Measurements from ENCODE around the gene FKBP15.
"Not testable (repeated sequence)": the region's sequence is repeated elsewhere in the genome, so short reads cannot be mapped to it uniquely, and the experiment has no call there.

The FKBP15 gene

DNA sequence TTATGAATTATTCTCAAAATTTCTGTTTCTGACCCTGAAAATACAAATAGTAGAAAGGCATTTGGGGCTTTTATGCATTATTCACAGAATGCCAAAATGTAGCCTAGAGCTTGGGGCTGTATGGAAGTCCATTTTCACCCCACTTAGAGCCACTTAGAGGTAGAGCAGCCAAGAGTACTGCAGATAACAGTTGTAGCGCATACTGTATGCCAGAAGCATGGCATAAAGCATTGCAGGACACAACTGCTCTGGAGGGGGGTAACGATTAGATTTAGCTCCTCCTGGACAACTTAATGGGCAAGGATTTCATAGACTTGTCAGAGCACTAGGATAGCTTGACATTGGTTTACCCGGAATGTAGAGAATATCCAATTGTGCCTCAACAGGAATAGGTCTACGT is 15.9 kb upstream of the FKBP15 start:
- H3K27ac ChIP-seq (ENCODE audit: extremely low read depth, low read depth, low read length), result no peak overlapping the region
- no peaks in the 10 kb centered on the region for H3K36me3 ChIP-seq (ENCODE audit: control insufficient read depth in 2 of 2, insufficient read depth in 1 of 2, low read length in 2 of 2)
- TF ChIP-seq, protein P1, sequence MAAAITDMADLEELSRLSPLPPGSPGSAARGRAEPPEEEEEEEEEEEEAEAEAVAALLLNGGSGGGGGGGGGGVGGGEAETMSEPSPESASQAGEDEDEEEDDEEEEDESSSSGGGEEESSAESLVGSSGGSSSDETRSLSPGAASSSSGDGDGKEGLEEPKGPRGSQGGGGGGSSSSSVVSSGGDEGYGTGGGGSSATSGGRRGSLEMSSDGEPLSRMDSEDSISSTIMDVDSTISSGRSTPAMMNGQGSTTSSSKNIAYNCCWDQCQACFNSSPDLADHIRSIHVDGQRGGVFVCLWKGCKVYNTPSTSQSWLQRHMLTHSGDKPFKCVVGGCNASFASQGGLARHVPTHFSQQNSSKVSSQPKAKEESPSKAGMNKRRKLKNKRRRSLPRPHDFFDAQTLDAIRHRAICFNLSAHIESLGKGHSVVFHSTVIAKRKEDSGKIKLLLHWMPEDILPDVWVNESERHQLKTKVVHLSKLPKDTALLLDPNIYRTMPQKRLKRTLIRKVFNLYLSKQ (tag by site-specific recombination; IDR thresholded peaks at IDR 0.05; ENCODE audit: borderline replicate concordance), result no peak
- TF ChIP-seq HOXC10 (CRISPR knock-in tag; IDR thresholded peaks at IDR 0.05), result no peak
- TF ChIP-seq, protein P2, sequence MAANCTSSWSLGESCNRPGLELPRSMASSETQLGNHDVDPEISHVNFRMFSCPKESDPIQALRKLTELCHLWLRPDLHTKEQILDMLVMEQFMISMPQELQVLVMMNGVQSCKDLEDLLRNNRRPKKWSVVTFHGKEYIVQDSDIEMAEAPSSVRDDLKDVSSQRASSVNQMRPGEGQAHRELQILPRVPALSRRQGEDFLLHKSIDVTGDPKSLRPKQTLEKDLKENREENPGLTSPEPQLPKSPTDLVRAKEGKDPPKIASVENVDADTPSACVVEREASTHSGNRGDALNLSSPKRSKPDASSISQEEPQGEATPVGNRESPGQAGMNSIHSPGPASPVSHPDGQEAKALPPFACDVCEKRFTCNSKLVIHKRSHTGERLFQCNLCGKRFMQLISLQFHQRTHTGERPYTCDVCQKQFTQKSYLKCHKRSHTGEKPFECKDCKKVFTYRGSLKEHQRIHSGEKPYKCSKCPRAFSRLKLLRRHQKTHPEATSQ (tag by site-specific recombination; IDR thresholded peaks at IDR 0.05), result no peak
- no peak for TF ChIP-seq SP3 (tag by site-specific recombination; IDR thresholded peaks at IDR 0.05)
- no peak for TF ChIP-seq ZNF202 (tag by site-specific recombination; IDR thresholded peaks at IDR 0.05; ENCODE audit: borderline replicate concordance)
- TF ChIP-seq ZNF366 (tag by site-specific recombination; conservative IDR thresholded peaks at IDR 0.05), result no peak
- no peak for TF ChIP-seq ZNF837 (tag by site-specific recombination; IDR thresholded peaks at IDR 0.05)
- no peak for TF ChIP-seq ZFP3 (tag by site-specific recombination; IDR thresholded peaks at IDR 0.05; ENCODE audit: low read depth)
- no peak for TF ChIP-seq IKZF3 (tag by site-specific recombination; IDR thresholded peaks at IDR 0.05)
- TF ChIP-seq SP7 (tag by site-specific recombination; IDR thresholded peaks at IDR 0.05), result no peak
- TF ChIP-seq ZNF10 (tag by site-specific recombination; IDR thresholded peaks at IDR 0.05), result no peak
- no peak for TF ChIP-seq YY2 (tag by site-specific recombination; IDR thresholded peaks at IDR 0.05)
- no peak for TF ChIP-seq ZNF768 (tag by site-specific recombination; IDR thresholded peaks at IDR 0.05)
- TF ChIP-seq, protein P3, sequence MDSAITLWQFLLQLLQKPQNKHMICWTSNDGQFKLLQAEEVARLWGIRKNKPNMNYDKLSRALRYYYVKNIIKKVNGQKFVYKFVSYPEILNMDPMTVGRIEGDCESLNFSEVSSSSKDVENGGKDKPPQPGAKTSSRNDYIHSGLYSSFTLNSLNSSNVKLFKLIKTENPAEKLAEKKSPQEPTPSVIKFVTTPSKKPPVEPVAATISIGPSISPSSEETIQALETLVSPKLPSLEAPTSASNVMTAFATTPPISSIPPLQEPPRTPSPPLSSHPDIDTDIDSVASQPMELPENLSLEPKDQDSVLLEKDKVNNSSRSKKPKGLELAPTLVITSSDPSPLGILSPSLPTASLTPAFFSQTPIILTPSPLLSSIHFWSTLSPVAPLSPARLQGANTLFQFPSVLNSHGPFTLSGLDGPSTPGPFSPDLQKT (IDR thresholded peaks at IDR 0.05; ENCODE audit: borderline replicate concordance, low read depth, low read length), result no peak
- TF ChIP-seq ZNF404 (tag by site-specific recombination; IDR thresholded peaks at IDR 0.05), result no peak
- TF ChIP-seq SALL2 (tag by site-specific recombination; IDR thresholded peaks at IDR 0.05; ENCODE audit: borderline replicate concordance), result no peak
- no peak for TF ChIP-seq ZNF544 (tag by site-specific recombination; IDR thresholded peaks at IDR 0.05)
- CTCF ChIA-PET, result interaction anchor here (1.5 kb wide), 1 partner anchor 8 kb away, joined by 3 read pairs; no protein-coding TSS in a partner anchor
- no peaks in the 10 kb centered on the region for H3K9me3 ChIP-seq (ENCODE audit: control insufficient read depth, insufficient read depth, low read depth, low read length)
- no peaks in the 10 kb centered on the region for H3K4me1 ChIP-seq (ENCODE audit: control insufficient read depth, insufficient read depth, low read length)
- POLR2A ChIA-PET, result interaction anchor here (1.4 kb wide), 1 partner anchor 16 kb away, joined by 7 read pairs; the partner anchor contains the start of genes FKBP15 and SLC31A1
- H3K4me3 ChIP-seq (ENCODE audit: low read depth, low read length), result no peak overlapping the region

DNA sequence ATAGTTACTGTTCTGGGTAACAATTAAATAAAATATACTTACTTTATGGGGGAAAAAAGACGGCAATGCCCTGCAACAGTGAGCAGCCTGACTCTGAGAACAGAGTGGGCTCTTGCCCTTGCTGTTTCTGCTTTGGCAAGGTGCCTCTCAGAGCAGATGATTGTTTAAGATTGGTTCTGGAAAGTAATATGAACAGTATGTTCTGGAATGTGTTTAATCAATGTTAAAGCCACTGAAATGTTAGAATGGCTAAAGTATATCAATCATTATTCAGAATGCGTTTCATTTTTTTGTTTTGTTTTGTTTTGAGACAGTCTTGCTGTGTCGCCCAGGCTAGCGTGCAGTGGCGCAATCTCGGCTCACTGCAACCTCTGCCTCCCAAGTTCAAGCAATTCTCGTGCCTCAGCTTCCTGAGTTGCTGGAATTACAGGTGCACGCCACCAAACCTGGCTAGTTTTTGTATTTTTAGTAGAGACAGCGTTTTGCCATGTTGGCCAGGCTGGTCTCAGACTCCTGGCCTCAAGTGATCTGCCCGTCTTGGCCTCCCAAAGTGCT is 14.7 kb upstream of the FKBP15 start:
- POLR2A ChIA-PET, result not testable (repeated sequence)

DNA sequence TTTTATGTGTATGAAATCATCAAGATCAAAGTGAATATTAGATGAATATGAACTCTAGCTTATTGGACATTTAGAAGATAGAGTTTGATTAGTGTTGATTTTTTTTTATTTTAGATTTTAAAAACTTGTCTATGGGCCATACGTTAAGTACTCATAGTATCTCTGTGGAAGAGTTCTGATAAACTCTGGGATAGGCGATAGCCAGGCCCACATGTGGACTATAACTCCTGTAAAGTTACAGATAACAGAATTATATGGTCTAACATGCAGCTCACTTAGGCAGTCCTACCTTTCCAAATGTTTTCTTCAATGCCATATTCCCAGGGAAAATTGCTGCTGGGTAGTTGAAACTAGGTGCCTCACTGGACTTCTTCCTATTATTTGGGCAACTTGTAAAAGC is 10.6 kb upstream of the FKBP15 start:
- H3K4me3 ChIP-seq (ENCODE audit: low read depth, low read length), result no peak overlapping the region
- H3K27ac ChIP-seq (ENCODE audit: extremely low read depth, low read depth, low read length), result no peak overlapping the region
- no peaks in the 10 kb centered on the region for H3K4me1 ChIP-seq (ENCODE audit: control insufficient read depth, insufficient read depth, low read length)
- POLR2A ChIA-PET, result interaction anchor here (1.9 kb wide), 1 partner anchor 10 kb away, joined by 15 read pairs; the partner anchor contains the start of genes FKBP15 and SLC31A1
- CTCF ChIA-PET, result interaction anchor here (0.6 to 1.6 kb wide), 4 partner anchors 10 to 482 kb away, joined by 3 to 12 read pairs (median 4); partner anchors contain the start of genes FKBP15 and SLC31A1
- no peaks in the 10 kb centered on the region; a peak in 1 of 3 replicates for H3K36me3 ChIP-seq (ENCODE audit: control insufficient read depth in 2 of 2, insufficient read depth in 1 of 2, low read length in 2 of 2)
- no peaks in the 10 kb centered on the region for H3K9me3 ChIP-seq (ENCODE audit: control insufficient read depth, insufficient read depth, low read depth, low read length)
- TF ChIP-seq ZNF302 (tag by site-specific recombination; IDR thresholded peaks at IDR 0.05; ENCODE audit: low read depth), result no peak
- TF ChIP-seq ZXDB (tag by site-specific recombination; IDR thresholded peaks at IDR 0.05), result no peak
- TF ChIP-seq TCF7L2 (IDR thresholded peaks at IDR 0.05; ENCODE audit: borderline replicate concordance, low read depth, low read length), result no peak
- TF ChIP-seq ZNF677 (tag by site-specific recombination; IDR thresholded peaks at IDR 0.05), result no peak
- no peak for TF ChIP-seq ZNF223 (tag by site-specific recombination; IDR thresholded peaks at IDR 0.05)
- TF ChIP-seq ZNF600 (tag by site-specific recombination; IDR thresholded peaks at IDR 0.05), result no peak
- TF ChIP-seq ZNF311 (tag by site-specific recombination; IDR thresholded peaks at IDR 0.05; ENCODE audit: borderline replicate concordance), result no peak
- TF ChIP-seq ZFP69B (tag by site-specific recombination; IDR thresholded peaks at IDR 0.05), result no peak
- TF ChIP-seq, protein P4, sequence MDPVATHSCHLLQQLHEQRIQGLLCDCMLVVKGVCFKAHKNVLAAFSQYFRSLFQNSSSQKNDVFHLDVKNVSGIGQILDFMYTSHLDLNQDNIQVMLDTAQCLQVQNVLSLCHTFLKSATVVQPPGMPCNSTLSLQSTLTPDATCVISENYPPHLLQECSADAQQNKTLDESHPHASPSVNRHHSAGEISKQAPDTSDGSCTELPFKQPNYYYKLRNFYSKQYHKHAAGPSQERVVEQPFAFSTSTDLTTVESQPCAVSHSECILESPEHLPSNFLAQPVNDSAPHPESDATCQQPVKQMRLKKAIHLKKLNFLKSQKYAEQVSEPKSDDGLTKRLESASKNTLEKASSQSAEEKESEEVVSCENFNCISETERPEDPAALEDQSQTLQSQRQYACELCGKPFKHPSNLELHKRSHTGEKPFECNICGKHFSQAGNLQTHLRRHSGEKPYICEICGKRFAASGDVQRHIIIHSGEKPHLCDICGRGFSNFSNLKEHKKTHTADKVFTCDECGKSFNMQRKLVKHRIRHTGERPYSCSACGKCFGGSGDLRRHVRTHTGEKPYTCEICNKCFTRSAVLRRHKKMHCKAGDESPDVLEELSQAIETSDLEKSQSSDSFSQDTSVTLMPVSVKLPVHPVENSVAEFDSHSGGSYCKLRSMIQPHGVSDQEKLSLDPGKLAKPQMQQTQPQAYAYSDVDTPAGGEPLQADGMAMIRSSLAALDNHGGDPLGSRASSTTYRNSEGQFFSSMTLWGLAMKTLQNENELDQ (tag by site-specific recombination; IDR thresholded peaks at IDR 0.05; ENCODE audit: low read depth), result no peak
- no peak for TF ChIP-seq ZNF23 (tag by site-specific recombination; IDR thresholded peaks at IDR 0.05; ENCODE audit: borderline replicate concordance)

More for the DNA sequence above, 14.7 kb upstream of the FKBP15 start:
- H3K4me3 ChIP-seq (ENCODE audit: low read depth, low read length); H3K9me3 ChIP-seq (ENCODE audit: control insufficient read depth, insufficient read depth, low read depth, low read length); H3K27ac ChIP-seq (ENCODE audit: extremely low read depth, low read depth, low read length); H3K36me3 ChIP-seq (ENCODE audit: control insufficient read depth in 2 of 2, insufficient read depth in 1 of 2, low read length in 2 of 2); CTCF ChIA-PET; H3K4me1 ChIP-seq (ENCODE audit: control insufficient read depth, insufficient read depth, low read length): not testable (repeated sequence)

All from HEK293 (cell line).